Activated CD4-positive, alpha-beta T cell treated with anti-CD3 and anti-CD28 coated beads for 36 hours (primary cell): Measurements from ENCODE around the gene LILRB1. TPM values are rescaled to one million over a fixed set of nuclear protein-coding genes. Genes with fewer than 3 reads are reported as not detected.

ENCODE experiments used
- ATAC-seq: fragments of 200-7000 bp; cut with Tn5 transposase; one replicate; pipeline ENCODE4 v1.10.0; 2021; ENCODE audit warnings: mild to moderate bottlenecking, moderate library complexity
- CTCF ChIA-PET: fragments of 350-600 bp; sonication (Branson Sonifier 250); formaldehyde crosslinking; loops from one replicate; lab custom pipeline; 2021; ENCODE audit warnings: antibody characterized with exemption; lab: Charles Lee
- POLR2A ChIA-PET: fragments of 350-600 bp; sonication (Branson Sonifier 250); formaldehyde crosslinking; loops from one replicate; lab custom pipeline; 2021; ENCODE audit warnings: antibody characterized with exemption, inconsistent platforms; lab: Charles Lee
- DNase-seq: peaks from one replicate; pipeline ENCODE4 v3.0.0-alpha.2; 2020
- H3K27ac Mint-ChIP-seq: one replicate; pipeline ENCODE4 v1.8.0; 2021; ENCODE audit warnings: mixed read lengths
- H3K27me3 Mint-ChIP-seq: one replicate; pipeline ENCODE4 v1.8.0; 2021; ENCODE audit warnings: mixed read lengths
- H3K36me3 Mint-ChIP-seq: one replicate; pipeline ENCODE4 v1.8.0; 2021; ENCODE audit warnings: low read depth, mixed read lengths
- H3K4me1 Mint-ChIP-seq: one replicate; pipeline ENCODE4 v1.8.0; 2021; ENCODE audit warnings: mixed read lengths
- H3K4me3 Mint-ChIP-seq: one replicate; pipeline ENCODE4 v1.8.0; 2021; ENCODE audit warnings: mild to moderate bottlenecking, moderate library complexity, mixed read lengths
- H3K9me3 Mint-ChIP-seq: one replicate; pipeline ENCODE4 v1.8.0; 2021; ENCODE audit warnings: low read depth, mixed read lengths
- intact Hi-C, 2 experiments: fragments of 100-400 bp; cut with DNase I in 1 of 2; cut with micrococcal nuclease in 1 of 2; formaldehyde crosslinking; loops; one replicate each; pipeline versions ENCODE4 v1.14.2 to v1.15.1; 2022 to 2024; cut with DNase I, micrococcal nuclease
- total RNA-seq, 2 experiments: library from RNA; stranded (reverse); gene quantifications; one replicate each; pipeline ENCODE4 v1.2.3, GENCODE V29; 2021

The LILRB1 gene
- total RNA-seq, 2 experiments from 2014 or later, result not detected

- H3K27me3 Mint-ChIP-seq, result peaks cover 13% of the 10 kb centered on the region
- intact Hi-C loops, result no loop called here
- no peak for ATAC-seq
Measured at GRCh38 chr19:54648129-54648528, 17.8 kb downstream of the LILRB1 start.

GRCh38 chr19:54650108-54650655 lies 19.9 kb downstream of the LILRB1 start:
- Mint-ChIP-seq H3K4me1 (no peaks in the 10 kb centered on the region), H3K27ac (no peak overlapping the region), H3K9me3 (no peaks in the 10 kb centered on the region), H3K27me3 (peaks cover 13% of the 10 kb centered on the region), H3K4me3 (no peak overlapping the region), H3K36me3 (no peaks in the 10 kb centered on the region)
- DNase-seq (no peak), ATAC-seq (no peak)
- ChIA-PET POLR2A (no interaction called here), CTCF (no interaction called here)
- intact Hi-C loops, result loop anchor here in 1 of 2 experiments (5.0 kb wide), 1 partner anchor 512 kb away; no protein-coding TSS in a partner anchor

More at GRCh38 chr19:54648129-54648528, 17.8 kb downstream of the LILRB1 start:
- DNase-seq, result no peak
- H3K27ac Mint-ChIP-seq, result no peak overlapping the region
- no peaks in the 10 kb centered on the region for H3K4me1 Mint-ChIP-seq
- CTCF ChIA-PET, result no interaction called here
- H3K36me3 Mint-ChIP-seq, result no peaks in the 10 kb centered on the region
- H3K9me3 Mint-ChIP-seq, result no peaks in the 10 kb centered on the region
- H3K4me3 Mint-ChIP-seq, result no peak overlapping the region
- POLR2A ChIA-PET, result no interaction called here

GRCh38 chr19:54653181-54653809 lies 23.0 kb downstream of the LILRB1 start:
- CTCF ChIA-PET, result interaction anchor here (0.8 to 5.2 kb wide), 9 partner anchors 14 to 471 kb away, joined by 3 to 50 read pairs (median 4); no protein-coding TSS in a partner anchor
- Mint-ChIP-seq H3K27me3 (peaks cover 8% of the 10 kb centered on the region), H3K4me3 (no peak overlapping the region), H3K4me1 (no peaks in the 10 kb centered on the region), H3K9me3 (no peaks in the 10 kb centered on the region), H3K36me3 (no peaks in the 10 kb centered on the region), H3K27ac (no peak overlapping the region)
- no peak for ATAC-seq
- POLR2A ChIA-PET, result no interaction called here
- intact Hi-C loops, result loop anchor here in 1 of 2 experiments (5.0 kb wide), 1 partner anchor 509 kb away; no protein-coding TSS in a partner anchor
- no peak for DNase-seq

GRCh38 chr19:54654447-54655321 lies 24.4 kb downstream of the LILRB1 start:
- peaks cover 4% of the 10 kb centered on the region for H3K4me1 Mint-ChIP-seq
- no peaks in the 10 kb centered on the region for H3K9me3 Mint-ChIP-seq
- no peaks in the 10 kb centered on the region for H3K36me3 Mint-ChIP-seq
- ChIA-PET POLR2A (no interaction called here), CTCF (interaction anchor here (1.0 to 5.2 kb wide), 4 partner anchors 15 to 129 kb away, joined by 3 to 50 read pairs (median 6); no protein-coding TSS in a partner anchor)
- H3K27me3 Mint-ChIP-seq, result peaks cover 12% of the 10 kb centered on the region
- H3K4me3 Mint-ChIP-seq, result no peak overlapping the region
- ATAC-seq, result no peak
- DNase-seq, result no peak
- intact Hi-C loops, result loop anchor here in 1 of 2 experiments (5.0 kb wide), 1 partner anchor 508 kb away; no protein-coding TSS in a partner anchor
- H3K27ac Mint-ChIP-seq, result no peak overlapping the region

- Mint-ChIP-seq H3K27ac (no peak overlapping the region), H3K4me1 (peaks cover 5% of the 10 kb centered on the region), H3K4me3 (no peak overlapping the region), H3K36me3 (no peaks in the 10 kb centered on the region), H3K27me3 (peaks cover 27% of the 10 kb centered on the region), H3K9me3 (no peaks in the 10 kb centered on the region)
- intact Hi-C loops, result no loop called here
- ATAC-seq (peak; percentile 33), DNase-seq (no peak)
- CTCF ChIA-PET, result interaction anchor here (0.9 kb wide), 1 partner anchor 15 kb away, joined by 3 read pairs; no protein-coding TSS in a partner anchor
- POLR2A ChIA-PET, result interaction anchor here (0.6 kb wide), 1 partner anchor 14 kb away, joined by 3 read pairs; no protein-coding TSS in a partner anchor
Measured at GRCh38 chr19:54659300-54659699, 29.0 kb downstream of the LILRB1 start.

GRCh38 chr19:54660306-54660705 lies 30.0 kb downstream of the LILRB1 start:
- intact Hi-C loops, result no loop called here
- DNase-seq, result no peak
- peaks cover 5% of the 10 kb centered on the region for H3K4me1 Mint-ChIP-seq
- ChIA-PET POLR2A (no interaction called here), CTCF (no interaction called here)
- H3K4me3 Mint-ChIP-seq, result no peak overlapping the region
- H3K27me3 Mint-ChIP-seq, result peaks cover 28% of the 10 kb centered on the region
- H3K36me3 Mint-ChIP-seq, result no peaks in the 10 kb centered on the region
- H3K9me3 Mint-ChIP-seq, result no peaks in the 10 kb centered on the region
- H3K27ac Mint-ChIP-seq, result no peak overlapping the region
- ATAC-seq, result no peak

- H3K27me3 Mint-ChIP-seq, result peaks cover 28% of the 10 kb centered on the region
- ChIA-PET POLR2A (no interaction called here), CTCF (interaction anchor here (1.4 kb wide), 1 partner anchor 14 kb away, joined by 4 read pairs; no protein-coding TSS in a partner anchor)
- no peaks in the 10 kb centered on the region for H3K9me3 Mint-ChIP-seq
- DNase-seq (no peak), ATAC-seq (no peak)
- no peaks in the 10 kb centered on the region for H3K36me3 Mint-ChIP-seq
- H3K4me1 Mint-ChIP-seq, result peaks cover 5% of the 10 kb centered on the region
- no peak overlapping the region for H3K27ac Mint-ChIP-seq
- intact Hi-C loops, result no loop called here
- H3K4me3 Mint-ChIP-seq, result no peak overlapping the region
Measured at GRCh38 chr19:54660964-54661363, 30.7 kb downstream of the LILRB1 start.

GRCh38 chr19:54661846-54662481 lies 31.7 kb downstream of the LILRB1 start:
- CTCF ChIA-PET, result interaction anchor here (1.4 kb wide), 1 partner anchor 13 kb away, joined by 4 read pairs; no protein-coding TSS in a partner anchor

GRCh38 chr19:54662730-54663129 lies 32.4 kb downstream of the LILRB1 start, which contains the start of gene LILRB4:
TSS of gene LILRB4 (plus strand) at chr19:54662985. CDS start at chr19:54663034, 49 bp downstream.
- no peaks in the 10 kb centered on the region for H3K9me3 Mint-ChIP-seq
- ChIA-PET CTCF (no interaction called here), POLR2A (no interaction called here)
- peaks cover 5% of the 10 kb centered on the region for H3K4me1 Mint-ChIP-seq
- no peak within 1 kb of the TSS for H3K4me3 Mint-ChIP-seq
- ATAC-seq (no peak), DNase-seq (no peak)
- intact Hi-C loops, result no loop called here
- no peaks in the 10 kb centered on the region for H3K36me3 Mint-ChIP-seq
- peaks cover 28% of the 10 kb centered on the region for H3K27me3 Mint-ChIP-seq
- no peak within 1 kb of the TSS for H3K27ac Mint-ChIP-seq

More at GRCh38 chr19:54661846-54662481, 31.7 kb downstream of the LILRB1 start:
- H3K36me3 Mint-ChIP-seq, result no peaks in the 10 kb centered on the region
- H3K4me1 Mint-ChIP-seq, result peaks cover 5% of the 10 kb centered on the region
- peaks cover 28% of the 10 kb centered on the region for H3K27me3 Mint-ChIP-seq
- intact Hi-C loops, result no loop called here
- POLR2A ChIA-PET, result no interaction called here
- H3K4me3 Mint-ChIP-seq, result no peak overlapping the region
- no peaks in the 10 kb centered on the region for H3K9me3 Mint-ChIP-seq
- DNase-seq, result no peak
- ATAC-seq, result no peak
- H3K27ac Mint-ChIP-seq, result no peak overlapping the region

GRCh38 chr19:54665530-54665929 lies 35.2 kb downstream of the LILRB1 start:
- no peak overlapping the region for H3K27ac Mint-ChIP-seq
- no peak for DNase-seq
- no peak for ATAC-seq
- H3K9me3 Mint-ChIP-seq, result peaks cover 10% of the 10 kb centered on the region
- H3K27me3 Mint-ChIP-seq, result peaks cover 17% of the 10 kb centered on the region
- POLR2A ChIA-PET, result no interaction called here
- H3K36me3 Mint-ChIP-seq, result no peaks in the 10 kb centered on the region
- no peak overlapping the region for H3K4me3 Mint-ChIP-seq
- intact Hi-C loops, result no loop called here
- CTCF ChIA-PET, result interaction anchor here (0.6 kb wide), 1 partner anchor 137 kb away, joined by 3 read pairs; no protein-coding TSS in a partner anchor
- H3K4me1 Mint-ChIP-seq, result no peaks in the 10 kb centered on the region
